PC-3 (cell line): Measurements from ENCODE around the gene CCDC177. TPM values are rescaled to one million over a fixed set of nuclear protein-coding genes. Genes with fewer than 3 reads are reported as not detected.

Source experiments
- ATAC-seq: fragments of 200-7000 bp; cut with Tn5 transposase; 2 replicates; pipeline ENCODE4 v1.9.1; 2020; ENCODE audit warnings: mild to moderate bottlenecking, moderate library complexity
- BruUV-seq: library from RNA; stranded (reverse); fragments of 400-500 nt; replicated peaks from 2 replicates; lab custom pipeline; 2021; lab: Mats Ljungman, UMichigan
- CTCF ChIA-PET: fragments of 300-600 bp; sonication (Branson Sonifier 250); formaldehyde crosslinking; loops from one replicate; lab custom pipeline; 2022; ENCODE audit warnings: antibody characterized with exemption; lab: Charles Lee
- POLR2A ChIA-PET: fragments of 300-600 bp; sonication (Branson Sonifier 250); formaldehyde crosslinking; loops from one replicate; lab custom pipeline; 2022; ENCODE audit warnings: antibody characterized with exemption; ENCODE audit not compliant: unreplicated experiment; lab: Charles Lee
- DNase-seq: peaks from one replicate; pipeline ENCODE4 v3.0.0-alpha.2; 2015
- H2AFZ ChIP-seq: fragments of 300-600 bp; sonication (generic); 2 replicates; pipeline ENCODE4 v1.6.0; 2016; ENCODE audit warnings: antibody characterized with exemption, low read length
- H3F3A ChIP-seq: fragments of 300-600 bp; sonication (generic); one replicate; pipeline ENCODE4 v1.6.0; 2017; ENCODE audit warnings: antibody characterized with exemption, low read length, control low read depth, mild to moderate bottlenecking; ENCODE audit not compliant: unreplicated experiment
- H3K27ac ChIP-seq: fragments of 300-600 bp; sonication (generic); 2 replicates; pipeline ENCODE4 v1.5.1; 2016; ENCODE audit warnings: mild to moderate bottlenecking, low read length
- H3K27me3 ChIP-seq: fragments of 300-600 bp; sonication (generic); 2 replicates; pipeline ENCODE4 v1.6.1; 2016; ENCODE audit warnings: low read length, mixed read lengths
- H3K36me3 ChIP-seq: fragments of 300-600 bp; sonication (generic); 2 replicates; pipeline ENCODE4 v1.6.1; 2016; ENCODE audit warnings: low read depth, mixed run types, low read length, mixed read lengths
- H3K4me1 ChIP-seq: fragments of 300-600 bp; sonication (generic); 2 replicates; pipeline ENCODE4 v1.5.1; 2016; ENCODE audit warnings: low read length; ENCODE audit not compliant: insufficient read depth
- H3K4me2 ChIP-seq: fragments of 300-600 bp; sonication (generic); 2 replicates; pipeline ENCODE4 v1.6.0; 2016; ENCODE audit warnings: low read length
- H3K4me3 ChIP-seq: fragments of 300-600 bp; sonication (generic); 2 replicates; pipeline ENCODE4 v1.5.1; 2016; ENCODE audit warnings: mild to moderate bottlenecking, low read length, mixed read lengths
- H3K79me2 ChIP-seq: fragments of 300-600 bp; sonication (generic); 2 replicates; pipeline ENCODE4 v1.6.1; 2017; ENCODE audit warnings: low read length, mixed read lengths
- H3K9ac ChIP-seq: fragments of 300-600 bp; sonication (generic); 2 replicates; pipeline ENCODE4 v1.6.0; 2016; ENCODE audit warnings: mild to moderate bottlenecking, low read length
- H3K9me2 ChIP-seq: fragments of 300-600 bp; sonication (generic); replicated peaks from 2 replicates; pipeline ENCODE4 v1.6.1; 2016; ENCODE audit warnings: mixed run types, low read length, mixed read lengths
- H3K9me3 ChIP-seq: fragments of 300-600 bp; sonication (generic); 2 replicates; pipeline ENCODE4 v1.6.1; 2016; ENCODE audit warnings: low read length, mixed read lengths
- H4K20me1 ChIP-seq: fragments of 300-600 bp; sonication (generic); 2 replicates; pipeline ENCODE4 v1.6.1; 2016; ENCODE audit warnings: low read length, mixed read lengths
- CTCF ChIP-seq: fragments of 300-600 bp; sonication (generic); conservative IDR thresholded peaks from 2 replicates; pipeline ENCODE4 v1.5.1; 2017; ENCODE audit warnings: antibody characterized with exemption, low read depth, mild to moderate bottlenecking, low read length
- EZH2 ChIP-seq: fragments of 300-600 bp; sonication (generic); IDR thresholded peaks from one replicate; pipeline ENCODE4 v1.6.1; 2017; ENCODE audit warnings: antibody characterized with exemption, mild to moderate bottlenecking, low read length; ENCODE audit not compliant: unreplicated experiment
- EZH2phosphoT487 ChIP-seq: fragments of 300-600 bp; sonication (generic); IDR thresholded peaks from 2 replicates; pipeline ENCODE4 v1.6.1; 2018; ENCODE audit warnings: mild to moderate bottlenecking, antibody characterized with exemption, low read length, borderline replicate concordance
- intact Hi-C: fragments of 100-400 bp; cut with micrococcal nuclease; formaldehyde crosslinking; loops from 2 replicates; pipeline ENCODE4 v1.9.0; 2023
- total RNA-seq: library from RNA; depleted of rRNA; stranded (reverse); fragments of >200 nt; gene quantifications from 2 replicates; pipeline ENCODE4 v1.2.3, GENCODE V29; 2014

Gene CCDC177
- total RNA-seq, 1 experiment from 2014 or later: not detected

- ChIA-PET CTCF (no interaction called here), POLR2A (no interaction called here)
- H3K4me2 ChIP-seq: no peak overlapping the region
- TF ChIP-seq CTCF (no peak), EZH2phosphoT487 (no peak), EZH2 (no peak)
- no peak for DNase-seq
- no peak overlapping the region for H2AFZ ChIP-seq
- H3K9me3 ChIP-seq: no peaks in the 10 kb centered on the region
- no peak for ATAC-seq
- no peaks in the 10 kb centered on the region for H3K36me3 ChIP-seq
- BruUV-seq: no TSS peak
- H3K79me2 ChIP-seq: no peaks in the 10 kb centered on the region
- H3K9me2 ChIP-seq: no peaks in the 10 kb centered on the region
- H3K9ac ChIP-seq: no peak overlapping the region
- intact Hi-C loops: no loop called here
- no peaks in the 10 kb centered on the region for H4K20me1 ChIP-seq
- peaks cover 15% of the 10 kb centered on the region for H3K4me1 ChIP-seq
- H3K27ac ChIP-seq: no peak overlapping the region
- H3K4me3 ChIP-seq: no peak overlapping the region
- peaks cover 40% of the 10 kb centered on the region for H3K27me3 ChIP-seq
- H3F3A ChIP-seq: no peaks in the 10 kb centered on the region
These were observed 47.0 kb downstream of the CCDC177 start for GRCh38 chr14:69527635-69528034.

GRCh38 chr14:69525896-69526295 lies 48.8 kb downstream of the CCDC177 start:
- DNase-seq: no peak
- no peaks in the 10 kb centered on the region for H4K20me1 ChIP-seq
- H3F3A ChIP-seq: no peaks in the 10 kb centered on the region
- no peaks in the 10 kb centered on the region for H3K9me3 ChIP-seq
- H3K36me3 ChIP-seq: no peaks in the 10 kb centered on the region
- POLR2A ChIA-PET: no interaction called here
- H3K79me2 ChIP-seq: no peaks in the 10 kb centered on the region
- H3K4me3 ChIP-seq: no peak overlapping the region
- intact Hi-C loops: no loop called here
- no peak for ATAC-seq
- H3K9ac ChIP-seq: no peak overlapping the region
- H3K9me2 ChIP-seq: no peaks in the 10 kb centered on the region
- TF ChIP-seq EZH2 (no peak), CTCF (no peak), EZH2phosphoT487 (no peak)
- H3K4me2 ChIP-seq: no peak overlapping the region
- H2AFZ ChIP-seq: no peak overlapping the region
- H3K27ac ChIP-seq: no peak overlapping the region
- H3K4me1 ChIP-seq: no peaks in the 10 kb centered on the region
- CTCF ChIA-PET: interaction anchor here (1.0 kb wide), 1 partner anchor 10 kb away, joined by 3 read pairs; no protein-coding TSS in a partner anchor
- peaks cover 57% of the 10 kb centered on the region for H3K27me3 ChIP-seq
- BruUV-seq: no TSS peak

- intact Hi-C loops: no loop called here
- ChIA-PET CTCF (no interaction called here), POLR2A (interaction anchor here (0.6 kb wide), 1 partner anchor 179 kb away, joined by 3 read pairs; no protein-coding TSS in a partner anchor)
- no peaks in the 10 kb centered on the region for H4K20me1 ChIP-seq
- H3K9me2 ChIP-seq: no peaks in the 10 kb centered on the region
- BruUV-seq: no TSS peak
- no peak overlapping the region for H3K4me2 ChIP-seq
- no peaks in the 10 kb centered on the region for H3F3A ChIP-seq
- DNase-seq (no peak), ATAC-seq (no peak)
- H3K9ac ChIP-seq: no peak overlapping the region
- no peaks in the 10 kb centered on the region for H3K36me3 ChIP-seq
- peaks cover 68% of the 10 kb centered on the region for H3K27me3 ChIP-seq
- no peaks in the 10 kb centered on the region for H3K9me3 ChIP-seq
- TF ChIP-seq EZH2phosphoT487 (no peak), EZH2 (no peak), CTCF (no peak)
- no peak overlapping the region for H2AFZ ChIP-seq
- H3K4me3 ChIP-seq: no peak overlapping the region
- no peaks in the 10 kb centered on the region for H3K4me1 ChIP-seq
- no peak overlapping the region for H3K27ac ChIP-seq
- H3K79me2 ChIP-seq: no peaks in the 10 kb centered on the region
These were observed 52.6 kb downstream of the CCDC177 start for GRCh38 chr14:69522026-69522425.
